Fibroblast of pulmonary artery (primary cell): ENCODE results near the gene EFCAB7.

ENCODE experiments used
- DNase-seq: peaks from one replicate; pipeline ENCODE4 v3.0.0-alpha.2; 2010; ENCODE audit warnings: low read depth
- H3K4me3 ChIP-seq: replicated peaks from 2 replicates; pipeline ENCODE4 v1.5.1; 2011; ENCODE audit warnings: low read depth, mild to moderate bottlenecking, control low read depth, low read length, moderate library complexity
- CTCF ChIP-seq: IDR thresholded peaks from 2 replicates; pipeline ENCODE4 v1.5.1; 2011; ENCODE audit warnings: mild to moderate bottlenecking, control low read depth, low read length, inconsistent platforms; ENCODE audit errors: missing control alignments

EFCAB7 gene

DNA sequence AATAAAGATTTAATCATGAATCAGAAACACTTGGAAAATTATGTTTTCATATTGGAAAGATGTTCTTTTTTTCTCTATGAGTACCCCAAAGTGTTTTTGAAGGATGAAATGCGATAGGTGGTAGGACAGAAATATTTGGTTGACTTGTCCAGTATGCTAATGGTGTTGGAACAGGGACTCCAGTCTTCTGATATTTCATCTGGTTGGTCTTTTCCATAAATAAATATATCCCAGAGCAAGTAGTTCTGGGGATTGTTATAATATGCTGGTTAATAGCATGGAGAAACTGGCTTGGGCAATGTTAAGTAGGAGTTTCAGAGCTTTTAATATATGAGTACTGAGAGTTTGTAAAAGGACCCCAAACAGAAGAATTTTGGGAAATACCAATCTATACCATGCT, 78.6 kb downstream of the EFCAB7 start:
- no peak for TF ChIP-seq CTCF
- no peak for DNase-seq
- H3K4me3 ChIP-seq, result no peak overlapping the region

DNA sequence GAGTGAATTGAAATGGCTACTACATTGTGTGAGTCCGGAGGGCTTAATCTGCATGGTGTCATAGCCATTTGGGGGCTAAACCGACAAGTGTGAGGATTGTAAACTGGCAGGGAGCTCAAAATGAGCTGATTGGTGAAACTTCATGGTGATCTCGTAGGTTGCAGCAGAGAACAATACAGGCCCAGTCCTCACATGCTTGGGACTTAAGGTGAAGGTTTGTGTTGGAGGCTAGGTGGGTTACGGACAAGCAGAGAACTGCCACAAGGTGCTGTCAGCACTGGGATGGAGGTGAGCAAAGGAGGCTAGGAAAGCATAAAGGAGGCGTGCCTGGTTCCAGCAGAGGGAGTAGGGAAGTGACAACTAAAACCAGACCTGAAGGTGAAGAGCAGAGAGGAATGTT, 79.3 kb downstream of the EFCAB7 start:
- TF ChIP-seq CTCF, result no peak
- H3K4me3 ChIP-seq, result no peak overlapping the region
- DNase-seq, result no peak

- no peak for DNase-seq
- no peak overlapping the region for H3K4me3 ChIP-seq
- TF ChIP-seq CTCF, result no peak
Measured at GRCh38 chr1:63603810-63604209, 80.5 kb downstream of the EFCAB7 start.

- DNase-seq, result no peak
- no peak overlapping the region for H3K4me3 ChIP-seq
- TF ChIP-seq CTCF, result no peak
Measured at GRCh38 chr1:63607322-63607721, 84.0 kb downstream of the EFCAB7 start.

GRCh38 chr1:63611231-63611630, 87.9 kb downstream of the EFCAB7 start:
- no peak for DNase-seq
- no peak for TF ChIP-seq CTCF

DNA sequence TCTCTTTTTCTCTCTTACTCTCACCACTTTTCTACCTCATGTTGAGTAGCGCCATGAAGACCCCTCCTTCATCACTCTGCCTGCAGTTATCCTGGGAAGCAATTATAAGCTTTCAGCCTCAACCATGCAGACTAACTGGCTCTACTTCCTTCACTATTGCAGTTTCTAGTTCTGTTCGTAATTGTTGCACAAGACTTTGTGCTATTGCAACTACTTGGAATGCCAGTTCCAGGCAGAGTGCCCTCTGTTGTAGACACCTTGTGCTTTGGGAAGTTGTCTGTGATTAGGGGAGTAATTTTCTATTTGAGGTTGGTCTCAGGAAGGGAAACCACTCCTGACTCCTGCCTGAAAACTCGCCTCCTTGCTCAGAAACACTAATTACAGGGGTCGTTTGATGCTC, 89.2 kb downstream of the EFCAB7 start:
- H3K4me3 ChIP-seq, result no peak overlapping the region
- TF ChIP-seq CTCF, result no peak
- DNase-seq, result peak; percentile 54

More at GRCh38 chr1:63611231-63611630, 87.9 kb downstream of the EFCAB7 start:
- H3K4me3 ChIP-seq, result no peak overlapping the region

- no peak overlapping the region for H3K4me3 ChIP-seq
- no peak for TF ChIP-seq CTCF
- DNase-seq, result no peak
Measured at GRCh38 chr1:63612971-63613370, 89.6 kb downstream of the EFCAB7 start.
